H9 (cell line): ENCODE measurements around the gene TARBP1. TPM values are rescaled to one million over a fixed set of nuclear protein-coding genes. Genes with fewer than 3 reads are reported as not detected.

ENCODE experiments used
- DNase-seq: peaks from one replicate; pipeline ENCODE4 v3.0.0-alpha.2; 2017
- H2AFZ ChIP-seq: one replicate; pipeline ENCODE4 v1.6.1; 2013; ENCODE audit warnings: mild to moderate bottlenecking, low read length, control low read depth, moderate library complexity
- H2AK5ac ChIP-seq: 2 replicates; pipeline ENCODE4 v1.6.1; 2013; ENCODE audit warnings: low read length, control low read depth, mixed read lengths; ENCODE audit not compliant: insufficient read length
- H2BK120ac ChIP-seq: one replicate; pipeline ENCODE4 v1.6.1; 2013; ENCODE audit warnings: low read depth, mild to moderate bottlenecking, low read length, control low read depth, inconsistent platforms; ENCODE audit not compliant: poor library complexity, severe bottlenecking
- H2BK12ac ChIP-seq: 2 replicates; pipeline ENCODE4 v1.6.1; 2013; ENCODE audit warnings: low read length, control low read depth, mixed read lengths, low read depth; ENCODE audit not compliant: insufficient read length
- H2BK15ac ChIP-seq: 2 replicates; pipeline ENCODE4 v1.6.1; 2013; ENCODE audit warnings: low read depth, low read length, control low read depth
- H2BK20ac ChIP-seq: one replicate; pipeline ENCODE4 v1.6.1; 2013; ENCODE audit warnings: low read depth, mild to moderate bottlenecking, low read length, control low read depth, inconsistent platforms; ENCODE audit not compliant: poor library complexity, severe bottlenecking
- H2BK5ac ChIP-seq: 2 replicates; pipeline ENCODE4 v1.6.1; 2013; ENCODE audit warnings: low read length, control low read depth, mixed read lengths; ENCODE audit not compliant: insufficient read length
- H3K14ac ChIP-seq: 2 replicates; pipeline ENCODE4 v1.6.1; 2013; ENCODE audit warnings: low read length, control low read depth; ENCODE audit not compliant: insufficient read depth
- H3K18ac ChIP-seq: 2 replicates; pipeline ENCODE4 v1.6.1; 2013; ENCODE audit warnings: low read depth, mild to moderate bottlenecking, mixed read lengths, low read length, control low read depth; ENCODE audit not compliant: insufficient read length
- H3K23ac ChIP-seq: 2 replicates; pipeline ENCODE4 v1.6.1; 2013; ENCODE audit warnings: low read length, control low read depth, mixed read lengths, low read depth; ENCODE audit not compliant: insufficient read length
- H3K23me2 ChIP-seq: 2 replicates; pipeline ENCODE4 v1.6.1; 2013; ENCODE audit warnings: low read depth, mild to moderate bottlenecking, mixed read lengths, low read length, control low read depth; ENCODE audit not compliant: insufficient read length, poor library complexity, severe bottlenecking
- H3K27ac ChIP-seq: 2 replicates; pipeline ENCODE4 v1.5.1; 2013; ENCODE audit warnings: low read length, control low read depth, mixed read lengths, low read depth; ENCODE audit not compliant: insufficient read length
- H3K27me3 ChIP-seq: 2 replicates; pipeline ENCODE4 v1.6.1; 2013; ENCODE audit warnings: low read length, control low read depth, inconsistent platforms; ENCODE audit not compliant: insufficient read depth
- H3K4ac ChIP-seq: 2 replicates; pipeline ENCODE4 v1.6.1; 2013; ENCODE audit warnings: low read depth, mild to moderate bottlenecking, control low read depth, inconsistent platforms, low read length, moderate library complexity
- H3K4me1 ChIP-seq: 2 replicates; pipeline ENCODE4 v1.6.1; 2013; ENCODE audit warnings: low read length, control low read depth, inconsistent platforms; ENCODE audit not compliant: insufficient read depth
- H3K4me2 ChIP-seq: 2 replicates; pipeline ENCODE4 v1.6.1; 2013; ENCODE audit warnings: low read length, control low read depth, mixed read lengths; ENCODE audit not compliant: insufficient read length, insufficient read depth
- H3K56ac ChIP-seq: 2 replicates; pipeline ENCODE4 v1.6.1; 2013; ENCODE audit warnings: low read depth, mild to moderate bottlenecking, mixed read lengths, low read length, control low read depth; ENCODE audit not compliant: insufficient read length
- H3K79me1 ChIP-seq: 2 replicates; pipeline ENCODE4 v1.6.1; 2013; ENCODE audit warnings: low read depth, mild to moderate bottlenecking, moderate library complexity, low read length, control low read depth, inconsistent platforms; ENCODE audit not compliant: insufficient read depth, poor library complexity, severe bottlenecking
- H3K79me2 ChIP-seq: 2 replicates; pipeline ENCODE4 v1.6.1; 2013; ENCODE audit warnings: low read length, control low read depth, inconsistent platforms; ENCODE audit not compliant: insufficient read depth
- H3K9ac ChIP-seq: 2 replicates; pipeline ENCODE4 v1.6.1; 2013; ENCODE audit warnings: low read length, control low read depth, mixed read lengths; ENCODE audit not compliant: insufficient read length; ENCODE audit errors: extremely low read depth
- H3K9me3 ChIP-seq: one replicate; pipeline ENCODE4 v1.6.1; 2013; ENCODE audit warnings: low read depth, low read length, inconsistent platforms; ENCODE audit not compliant: control insufficient read depth
- H3T11ph ChIP-seq: one replicate; pipeline ENCODE4 v1.6.1; 2013; ENCODE audit warnings: mild to moderate bottlenecking, low read length, control low read depth, inconsistent platforms
- H4K20me1 ChIP-seq: one replicate; pipeline ENCODE4 v1.6.1; 2013; ENCODE audit not compliant: control insufficient read depth, insufficient read length, insufficient read depth
- H4K5ac ChIP-seq: 2 replicates; pipeline ENCODE4 v1.6.1; 2013; ENCODE audit warnings: low read depth, mild to moderate bottlenecking, mixed read lengths, low read length, control low read depth; ENCODE audit not compliant: insufficient read length
- H4K8ac ChIP-seq: replicated peaks from 2 replicates; pipeline ENCODE4 v1.6.1; 2013; ENCODE audit warnings: low read length, control low read depth, mixed read lengths, low read depth; ENCODE audit not compliant: insufficient read length
- H4K91ac ChIP-seq: 2 replicates; pipeline ENCODE4 v1.6.1; 2013; ENCODE audit warnings: low read depth, mild to moderate bottlenecking, moderate library complexity, mixed read lengths, low read length, control low read depth; ENCODE audit not compliant: insufficient read length
- H3K27ac Mint-ChIP-seq, 3 experiments: 2 replicates in 2 of 3; 3 replicates in 1 of 3; pipeline ENCODE4 v1.8.0; 2020 to 2021; ENCODE audit warnings: mixed read lengths in 3 of 3, mild to moderate bottlenecking in 1 of 3, moderate library complexity in 1 of 3
- H3K27me3 Mint-ChIP-seq: 2 replicates; pipeline ENCODE4 v1.8.0; 2021; ENCODE audit warnings: low read depth, mild to moderate bottlenecking, moderate library complexity, mixed read lengths
- H3K36me3 Mint-ChIP-seq, 3 experiments: 2 replicates in 2 of 3; 3 replicates in 1 of 3; pipeline ENCODE4 v1.8.0; 2020 to 2021; ENCODE audit warnings: low read depth in 3 of 3, mixed read lengths in 3 of 3; ENCODE audit not compliant: insufficient read depth in 1 of 3
- H3K4me1 Mint-ChIP-seq, 2 experiments: 2 replicates each; pipeline ENCODE4 v1.8.0; 2020; ENCODE audit warnings: mixed read lengths in 2 of 2
- H3K4me3 Mint-ChIP-seq, 2 experiments: 2 replicates in 1 of 2; 3 replicates in 1 of 2; pipeline ENCODE4 v1.8.0; 2020 to 2021; ENCODE audit warnings: mild to moderate bottlenecking in 2 of 2, mixed read lengths in 2 of 2, moderate library complexity in 1 of 2
- H3K9me3 Mint-ChIP-seq, 2 experiments: 2 replicates in 1 of 2; 3 replicates in 1 of 2; pipeline ENCODE4 v1.8.0; 2020; ENCODE audit warnings: mild to moderate bottlenecking in 2 of 2, mixed read lengths in 2 of 2, moderate library complexity in 1 of 2
- CTCF ChIP-seq: fragments of 200-600 bp; sonication (generic); conservative IDR thresholded peaks from 3 replicates; pipeline ENCODE4 v1.8.0; 2021; ENCODE audit warnings: antibody characterized with exemption, mild to moderate bottlenecking
- WGBS: extraction: QIAGEN DNeasy Blood & Tissue Kit; methylation state at CpG from one replicate; pipeline ENCODE4 v1.1.7; 2013; ENCODE audit warnings: missing lambda C conversion rate, low lambda C conversion rate, mixed read lengths; ENCODE audit not compliant: insufficient read length; ENCODE audit errors: extremely low coverage; 5-methylcytosine and 5-hydroxymethylcytosine counted together
- total RNA-seq: library from RNA; stranded (reverse); gene quantifications from 2 replicates; pipeline ENCODE4 v1.2.1, GENCODE V29; 2021

The TARBP1 gene
- total RNA-seq, 1 experiment from 2014 or later: 20.2 TPM

- no CpG with 5 or more reads among the region's 43 CpGs for WGBS
- Histone ChIP-seq H2BK20ac (no peak overlapping the region), H3K27ac (no peak overlapping the region), H3K9me3 (no peaks in the 10 kb centered on the region), H3K4ac (no peak overlapping the region), H3K23me2 (peaks cover 5% of the 10 kb centered on the region), H2BK12ac (no peak overlapping the region), H2AFZ (no peak overlapping the region), H2BK15ac (no peak overlapping the region), H4K8ac (no peak overlapping the region), H3K4me2 (peak overlapping the region; percentile 75), H3K14ac (peak overlapping the region; percentile 70; the same call in 1 of the 2 replicates), H2BK5ac (no peak overlapping the region), H3K4me1 (peaks cover 10% of the 10 kb centered on the region; the same call in 1 of the 2 replicates), H3K9ac (no peak overlapping the region), H3K79me1 (peaks cover 3% of the 10 kb centered on the region), H3K27me3 (peaks cover 8% of the 10 kb centered on the region; the same call in 1 of the 2 replicates), H3K79me2 (no peaks in the 10 kb centered on the region), H2AK5ac (no peak overlapping the region), H3K56ac (no peak overlapping the region), H3K23ac (no peak overlapping the region), H4K5ac (no peak overlapping the region), H4K20me1 (peaks cover 2% of the 10 kb centered on the region), H3T11ph (no peak overlapping the region), H3K18ac (no peak overlapping the region), H2BK120ac (no peak overlapping the region), H4K91ac (no peak overlapping the region)
- DNase-seq: peak; percentile 76
- Mint-ChIP-seq H3K9me3 (no peaks in the 10 kb centered on the region), H3K36me3 (no peaks in the 10 kb centered on the region; a peak in 1 of 7 replicates), H3K27ac (0 out of 7 replicates have a peak overlapping the region, but pooled peaks of 1 of the 3 experiments have one; percentile 45), H3K4me3 (peak overlapping the region; percentile 76 to 85), H3K27me3 (peaks cover 36% of the 10 kb centered on the region), H3K4me1 (peaks cover 28 to 37% of the 10 kb centered on the region in 2 experiments)
- no peak for TF ChIP-seq CTCF
Observed at GRCh38 chr1:234478152-234478480, 863 bp downstream of the TARBP1 start.
